HepG2 (cell line): ENCODE data around the gene C2orf81. TPM values are rescaled to one million over a fixed set of nuclear protein-coding genes. Genes with fewer than 3 reads are reported as not detected.
A peak's percentile ranks its signal among the peaks of the same experiment; 100 is the strongest.

Source experiments
- AKAP8 ChIP-seq: sonication (generic); formaldehyde crosslinking; IDR thresholded peaks from 2 replicates; pipeline ENCODE4 v1.5.1; 2020; ENCODE audit warnings: mild to moderate bottlenecking, missing genetic modification reagents
- ARID2 ChIP-seq: sonication (generic); formaldehyde crosslinking; IDR thresholded peaks from 2 replicates; pipeline ENCODE4 v1.8.1; 2022; ENCODE audit warnings: mild to moderate bottlenecking, missing genetic modification reagents, borderline replicate concordance
- EP300 ChIP-seq, 3 experiments: sonication (generic) in 1 of 3; formaldehyde crosslinking in 1 of 3; IDR thresholded peaks; 2 replicates each; pipeline versions ENCODE4 v1.5.1 to v1.6.1; 2011 to 2020; ENCODE audit warnings: low read depth in 2 of 3, low read length in 2 of 3, borderline replicate concordance in 1 of 3, improper control_type of control experiment in 1 of 3, mild to moderate bottlenecking in 1 of 3, missing genetic modification reagents in 1 of 3, moderate library complexity in 1 of 3
- HOXA7 ChIP-seq: sonication (generic); formaldehyde crosslinking; IDR thresholded peaks from 2 replicates; pipeline ENCODE4 v1.8.1; 2022; ENCODE audit warnings: mild to moderate bottlenecking, missing genetic modification reagents, moderate library complexity
- HOXA9 ChIP-seq: sonication (generic); formaldehyde crosslinking; IDR thresholded peaks from 2 replicates; pipeline ENCODE4 v1.8.1; 2022; ENCODE audit warnings: missing genetic modification reagents, mild to moderate bottlenecking, moderate library complexity, borderline replicate concordance
- IKZF1 ChIP-seq: fragments of 450-650 bp; IDR thresholded peaks from 2 replicates; pipeline ENCODE4 v1.7.1; 2016
- ISL2 ChIP-seq: sonication (generic); formaldehyde crosslinking; IDR thresholded peaks from 2 replicates; pipeline ENCODE4 v1.5.0; 2020; ENCODE audit warnings: missing genetic modification reagents
- KLF13 ChIP-seq: sonication (generic); formaldehyde crosslinking; IDR thresholded peaks from 2 replicates; pipeline ENCODE4 v1.4.0; 2020; ENCODE audit warnings: mild to moderate bottlenecking, missing genetic modification reagents
- NFYC ChIP-seq: IDR thresholded peaks from 2 replicates; pipeline ENCODE4 v1.6.1; 2016; ENCODE audit warnings: missing genetic modification reagents, missing compliant biosample characterization
- PAWR ChIP-seq: sonication (generic); formaldehyde crosslinking; IDR thresholded peaks from 2 replicates; pipeline ENCODE4 v1.4.0; 2020; ENCODE audit warnings: missing genetic modification reagents, mild to moderate bottlenecking, borderline replicate concordance
- POLR2AphosphoS5 ChIP-seq: IDR thresholded peaks from 2 replicates; pipeline ENCODE4 v1.6.1; 2012; ENCODE audit warnings: low read depth, low read length
- RFX5 ChIP-seq: IDR thresholded peaks from 2 replicates; pipeline ENCODE4 v1.6.1; 2011; ENCODE audit warnings: low read depth, low read length, improper control_type of control experiment
- SOX13 ChIP-seq, 3 experiments: fragments of 450-650 bp in 1 of 3; sonication (generic) in 1 of 3; formaldehyde crosslinking in 1 of 3; IDR thresholded peaks in 2 of 3; conservative IDR thresholded peaks in 1 of 3; 2 replicates each; pipeline versions ENCODE4 v1.5.0 to v1.6.1; 2016 to 2020; ENCODE audit warnings: antibody characterized with exemption in 1 of 3, mild to moderate bottlenecking in 1 of 3, missing compliant biosample characterization in 1 of 3, missing genetic modification reagents in 1 of 3, moderate library complexity in 1 of 3
- TARDBP ChIP-seq: sonication (generic); formaldehyde crosslinking; IDR thresholded peaks from 2 replicates; pipeline ENCODE4 v1.8.0; 2022; ENCODE audit warnings: mild to moderate bottlenecking, missing genetic modification reagents
- TEAD3 ChIP-seq: optimal IDR thresholded peaks from 2 replicates; pipeline ENCODE3; 2016; ENCODE audit warnings: borderline replicate concordance
- TOE1 ChIP-seq: sonication (generic); formaldehyde crosslinking; IDR thresholded peaks from 2 replicates; pipeline ENCODE4 v1.4.0; 2020; ENCODE audit warnings: mild to moderate bottlenecking, missing genetic modification reagents
- TRIM24 ChIP-seq: sonication (generic); formaldehyde crosslinking; IDR thresholded peaks from 2 replicates; pipeline ENCODE4 v1.8.0; 2022; ENCODE audit warnings: mild to moderate bottlenecking, missing genetic modification reagents
- ZBTB38 ChIP-seq: sonication (generic); formaldehyde crosslinking; IDR thresholded peaks from 2 replicates; pipeline ENCODE4 v1.5.1; 2020; ENCODE audit warnings: mild to moderate bottlenecking, missing genetic modification reagents
- ZFP82 ChIP-seq: sonication (generic); formaldehyde crosslinking; IDR thresholded peaks from 2 replicates; pipeline ENCODE4 v1.5.1; 2020; ENCODE audit warnings: mild to moderate bottlenecking, missing genetic modification reagents, borderline replicate concordance
- ZFX ChIP-seq: sonication (generic); formaldehyde crosslinking; IDR thresholded peaks from 2 replicates; pipeline ENCODE4 v1.4.0; 2020; ENCODE audit warnings: mild to moderate bottlenecking, low read depth, missing genetic modification reagents, moderate library complexity
- ZNF205 ChIP-seq: IDR thresholded peaks from 2 replicates; pipeline ENCODE4 v1.6.1; 2018; ENCODE audit warnings: missing biosample characterization, missing genetic modification reagents
- ZNF260 ChIP-seq: sonication (generic); formaldehyde crosslinking; IDR thresholded peaks from 2 replicates; pipeline ENCODE4 v1.4.0; 2020; ENCODE audit warnings: missing genetic modification reagents, low read depth, mild to moderate bottlenecking, borderline replicate concordance
- ZNF354B ChIP-seq: sonication (generic); formaldehyde crosslinking; IDR thresholded peaks from 2 replicates; pipeline ENCODE4 v1.8.0; 2022; ENCODE audit warnings: mild to moderate bottlenecking, missing genetic modification reagents
- ZNF550 ChIP-seq: sonication (generic); formaldehyde crosslinking; IDR thresholded peaks from 2 replicates; pipeline ENCODE4 v1.4.0; 2020; ENCODE audit warnings: mild to moderate bottlenecking, missing genetic modification reagents, borderline replicate concordance
- polyA plus RNA-seq, 8 experiments: library from polyadenylated mRNA; depleted of rRNA in 3 of 8; stranded (reverse) in 7 of 8; unstranded in 1 of 8; fragments of >200 nt; fragmentation: Illumina TruSeq in 4 of 8; extraction: Trizol in 4 of 8; gene quantifications; 2 replicates each; pipeline versions ENCODE4 v1.2.1 to v1.2.3, GENCODE V29; 2011 to 2016; ENCODE audit warnings: low read depth in 4 of 8, missing spikeins in 1 of 8, mixed read lengths in 1 of 8; ENCODE audit not compliant: insufficient read depth in 1 of 8
- total RNA-seq, 5 experiments: library from RNA; depleted of rRNA; stranded (reverse); fragments of >200 nt; fragmentation: Illumina TruSeq; extraction: Trizol; gene quantifications; 2 replicates each; pipeline ENCODE4 v1.2.3, GENCODE V29; 2016; ENCODE audit warnings: low read depth in 1 of 5
- TF ChIP-seq, protein P1 (sequence below): sonication (generic); formaldehyde crosslinking; IDR thresholded peaks from 2 replicates; pipeline ENCODE4 v1.4.0; 2020; ENCODE audit warnings: low read depth, missing genetic modification reagents
- TF ChIP-seq, protein P2 (sequence below): sonication (generic); formaldehyde crosslinking; IDR thresholded peaks from 2 replicates; pipeline ENCODE4 v1.8.0; 2022; ENCODE audit warnings: missing genetic modification reagents, mild to moderate bottlenecking, borderline replicate concordance
- TF ChIP-seq, protein P3 (sequence below): IDR thresholded peaks from 2 replicates; pipeline ENCODE4 v1.6.1; 2012; ENCODE audit warnings: inconsistent platforms

The C2orf81 gene
- total and polyA plus RNA-seq, 2 of the 13 experiments (the other 11 are each of a cell fraction or from before 2014, with no cell fraction given), result 0.15 to 0.17 TPM

DNA sequence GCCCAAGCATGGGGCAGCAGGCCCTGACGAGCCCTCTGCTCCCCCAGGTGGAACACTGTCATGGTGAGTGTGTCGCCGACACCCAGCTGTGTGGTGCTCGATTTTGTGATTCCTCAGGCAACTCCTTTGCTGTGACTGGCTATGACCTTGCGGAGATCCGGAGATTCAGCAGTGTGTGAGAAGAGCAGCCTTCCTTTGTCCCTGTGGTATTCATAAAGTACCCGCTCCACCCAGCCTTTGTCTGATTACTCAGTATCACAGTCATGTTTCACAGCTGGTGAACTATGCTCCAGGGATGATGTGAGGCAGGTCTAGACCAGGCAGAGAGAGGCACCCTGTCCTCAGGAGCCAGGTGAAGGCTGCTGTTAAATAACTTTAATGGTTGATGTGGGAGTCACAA is 4.1 kb upstream of the C2orf81 start (continued):
- TF ChIP-seq, protein P1, sequence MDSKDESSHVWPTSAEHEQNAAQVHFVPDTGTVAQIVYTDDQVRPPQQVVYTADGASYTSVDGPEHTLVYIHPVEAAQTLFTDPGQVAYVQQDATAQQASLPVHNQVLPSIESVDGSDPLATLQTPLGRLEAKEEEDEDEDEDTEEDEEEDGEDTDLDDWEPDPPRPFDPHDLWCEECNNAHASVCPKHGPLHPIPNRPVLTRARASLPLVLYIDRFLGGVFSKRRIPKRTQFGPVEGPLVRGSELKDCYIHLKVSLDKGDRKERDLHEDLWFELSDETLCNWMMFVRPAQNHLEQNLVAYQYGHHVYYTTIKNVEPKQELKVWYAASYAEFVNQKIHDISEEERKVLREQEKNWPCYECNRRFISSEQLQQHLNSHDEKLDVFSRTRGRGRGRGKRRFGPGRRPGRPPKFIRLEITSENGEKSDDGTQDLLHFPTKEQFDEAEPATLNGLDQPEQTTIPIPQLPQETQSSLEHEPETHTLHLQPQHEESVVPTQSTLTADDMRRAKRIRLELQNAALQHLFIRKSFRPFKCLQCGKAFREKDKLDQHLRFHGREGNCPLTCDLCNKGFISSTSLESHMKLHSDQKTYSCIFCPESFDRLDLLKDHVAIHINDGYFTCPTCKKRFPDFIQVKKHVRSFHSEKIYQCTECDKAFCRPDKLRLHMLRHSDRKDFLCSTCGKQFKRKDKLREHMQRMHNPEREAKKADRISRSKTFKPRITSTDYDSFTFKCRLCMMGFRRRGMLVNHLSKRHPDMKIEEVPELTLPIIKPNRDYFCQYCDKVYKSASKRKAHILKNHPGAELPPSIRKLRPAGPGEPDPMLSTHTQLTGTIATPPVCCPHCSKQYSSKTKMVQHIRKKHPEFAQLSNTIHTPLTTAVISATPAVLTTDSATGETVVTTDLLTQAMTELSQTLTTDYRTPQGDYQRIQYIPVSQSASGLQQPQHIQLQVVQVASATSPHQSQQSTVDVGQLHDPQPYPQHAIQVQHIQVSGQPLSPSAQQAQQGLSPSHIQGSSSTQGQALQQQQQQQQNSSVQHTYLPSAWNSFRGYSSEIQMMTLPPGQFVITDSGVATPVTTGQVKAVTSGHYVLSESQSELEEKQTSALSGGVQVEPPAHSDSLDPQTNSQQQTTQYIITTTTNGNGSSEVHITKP (CRISPR knock-in tag), result no peak
- TF ChIP-seq RFX5, result no peak
- TF ChIP-seq KLF13 (CRISPR knock-in tag), result no peak
- no peak for TF ChIP-seq ZFX (CRISPR knock-in tag)
- TF ChIP-seq ISL2 (CRISPR knock-in tag), result no peak
- TF ChIP-seq TOE1 (CRISPR knock-in tag), result no peak
- TF ChIP-seq ZNF205 (CRISPR knock-in tag), result no peak
- no peak for TF ChIP-seq ARID2 (CRISPR knock-in tag)
- TF ChIP-seq NFYC (CRISPR knock-in tag), result no peak
- 0 out of 2 replicates have a peak, but pooled peaks have one; percentile 47 for TF ChIP-seq TARDBP (CRISPR knock-in tag)
- peak; percentile 15; the same call in 1 of the 2 replicates for TF ChIP-seq POLR2AphosphoS5
- TF ChIP-seq TRIM24 (CRISPR knock-in tag), result no peak
- TF ChIP-seq TEAD3 (CRISPR knock-in tag), result peak; percentile 71
- TF ChIP-seq PAWR (CRISPR knock-in tag), result no peak
- TF ChIP-seq ZNF354B (CRISPR knock-in tag), result no peak
- TF ChIP-seq SOX13 (IDR thresholded peaks at IDR 0.05), result no peak
- TF ChIP-seq SOX13 (CRISPR knock-in tag; conservative IDR thresholded peaks at IDR 0.05 in 1 of 2, IDR thresholded peaks at IDR 0.05 in 1 of 2), result no peak
- TF ChIP-seq AKAP8 (CRISPR knock-in tag), result no peak
- no peak for TF ChIP-seq EP300 (IDR thresholded peaks at IDR 0.05; ENCODE audit: low read depth in 2 of 2, low read length in 2 of 2)
- no peak for TF ChIP-seq EP300 (CRISPR knock-in tag; IDR thresholded peaks at IDR 0.05; ENCODE audit: borderline replicate concordance)
- TF ChIP-seq, protein P2, sequence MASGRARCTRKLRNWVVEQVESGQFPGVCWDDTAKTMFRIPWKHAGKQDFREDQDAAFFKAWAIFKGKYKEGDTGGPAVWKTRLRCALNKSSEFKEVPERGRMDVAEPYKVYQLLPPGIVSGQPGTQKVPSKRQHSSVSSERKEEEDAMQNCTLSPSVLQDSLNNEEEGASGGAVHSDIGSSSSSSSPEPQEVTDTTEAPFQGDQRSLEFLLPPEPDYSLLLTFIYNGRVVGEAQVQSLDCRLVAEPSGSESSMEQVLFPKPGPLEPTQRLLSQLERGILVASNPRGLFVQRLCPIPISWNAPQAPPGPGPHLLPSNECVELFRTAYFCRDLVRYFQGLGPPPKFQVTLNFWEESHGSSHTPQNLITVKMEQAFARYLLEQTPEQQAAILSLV, result 0 out of 2 replicates have a peak, but pooled peaks have one; percentile 40
- TF ChIP-seq HOXA7, result no peak
- TF ChIP-seq ZFP82, result no peak
- TF ChIP-seq ZNF260 (CRISPR knock-in tag), result no peak
- no peak for TF ChIP-seq IKZF1
- no peak for TF ChIP-seq ZNF550
- TF ChIP-seq HOXA9 (CRISPR knock-in tag), result peak; percentile 51; the same call in 1 of the 2 replicates
- peak; percentile 43; the same call in 1 of the 2 replicates for TF ChIP-seq ZBTB38
- TF ChIP-seq, protein P3, sequence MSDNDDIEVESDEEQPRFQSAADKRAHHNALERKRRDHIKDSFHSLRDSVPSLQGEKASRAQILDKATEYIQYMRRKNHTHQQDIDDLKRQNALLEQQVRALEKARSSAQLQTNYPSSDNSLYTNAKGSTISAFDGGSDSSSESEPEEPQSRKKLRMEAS, result 0 out of 2 replicates have a peak, but pooled peaks have one; percentile 22
